COR-L47 (cell line): ENCODE data around the gene SPEG.

Experiments used
- DNase-seq: peaks from one replicate; lab custom pipeline; 2025; lab: John Stamatoyannopoulos, UW

SPEG gene

DNA sequence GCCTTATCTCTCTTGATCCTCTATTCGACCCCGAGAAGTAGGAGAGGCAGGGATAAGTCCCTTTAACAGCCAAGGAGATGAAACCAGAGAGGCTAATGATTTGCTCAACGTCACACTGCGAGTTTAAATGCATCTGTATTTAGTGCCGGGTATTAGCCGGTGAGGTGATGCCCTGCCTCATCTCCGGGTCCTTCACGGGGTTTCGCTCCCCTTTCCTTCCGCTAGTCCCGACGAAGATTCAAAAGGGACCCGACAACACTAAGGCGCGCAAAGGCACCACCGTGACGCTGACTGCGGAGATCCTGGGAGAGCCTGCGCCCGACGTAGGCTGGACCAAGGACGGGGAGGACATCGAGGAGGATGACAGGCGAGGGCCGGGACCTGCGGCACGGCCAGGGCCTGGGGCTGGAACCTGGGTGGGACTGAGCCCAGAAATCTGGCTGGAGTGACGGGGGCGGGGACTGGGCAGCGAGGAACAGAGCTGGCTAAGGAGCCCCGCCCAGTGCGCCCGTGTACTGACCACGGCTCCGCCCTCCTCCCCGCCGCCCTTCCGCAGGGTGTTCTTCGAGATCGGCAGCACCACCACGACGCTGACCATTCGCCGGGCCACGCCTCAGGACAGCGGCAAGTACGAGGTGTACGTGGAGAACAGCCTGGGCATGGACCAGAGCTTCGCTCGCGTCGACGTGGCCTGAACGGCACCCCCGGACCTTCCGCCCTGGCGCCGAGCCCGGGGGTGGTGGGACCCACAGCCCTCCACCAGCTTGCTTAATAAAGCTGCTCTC, 63.0 kb downstream of the SPEG start:
- DNase-seq: peak; percentile 50

DNA sequence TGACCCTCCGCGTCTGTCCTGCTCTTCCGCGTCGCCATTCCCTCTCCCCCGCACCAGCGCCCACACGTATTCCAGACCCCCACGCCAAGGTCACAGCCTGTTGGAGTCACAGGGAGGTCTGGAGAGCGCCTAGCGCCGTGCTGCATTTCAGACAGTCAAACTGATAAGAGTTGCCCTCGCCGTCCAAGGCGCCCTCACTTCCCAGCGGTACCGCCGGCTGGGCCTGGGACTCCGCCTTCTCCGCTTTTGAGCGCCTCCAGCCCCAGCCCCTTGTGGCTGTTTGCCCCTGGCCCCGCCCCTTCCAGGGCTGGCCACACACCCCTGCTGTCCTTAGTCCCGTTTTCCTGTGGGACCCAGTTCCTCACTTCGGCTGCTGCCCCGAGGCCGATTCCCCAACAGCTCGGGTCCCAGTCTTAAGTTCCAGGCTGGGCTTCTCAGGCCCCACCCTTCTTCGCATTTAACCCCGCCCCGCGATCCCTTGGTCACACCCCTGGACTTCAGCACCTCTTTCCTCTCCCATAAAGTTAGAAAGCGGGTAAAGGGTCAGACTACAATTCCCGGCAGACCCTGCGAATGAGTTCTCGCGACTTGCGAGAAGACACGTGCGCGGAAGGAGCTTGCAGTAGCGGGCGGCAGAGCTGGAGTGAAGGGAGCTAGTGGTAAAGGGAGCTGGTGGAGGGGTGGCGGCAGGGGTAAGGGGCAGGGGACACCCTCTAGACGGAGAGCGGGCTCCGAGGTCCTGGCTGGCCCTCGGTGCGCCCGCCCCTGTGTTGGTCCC, 63.8 kb downstream of the SPEG start, which contains the start of gene GMPPA:
Gene GMPPA (plus strand): TSS at position 612 of the 778 bp plus-strand sequence. CDS start 1,085 bp downstream, outside the sequence.
- peak; percentile 94 for DNase-seq

DNA sequence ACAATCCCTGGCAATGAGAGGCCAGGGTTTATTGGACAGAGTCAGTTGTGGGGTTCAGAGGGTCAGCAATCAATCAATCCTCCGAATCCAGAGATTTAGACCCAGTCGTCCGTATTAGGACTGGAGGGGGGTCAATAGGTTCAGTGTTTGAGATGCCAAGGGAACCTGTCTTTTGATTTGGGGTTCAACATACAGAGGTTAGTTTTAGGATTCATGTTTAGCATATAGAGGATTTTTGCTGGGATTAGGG, 64.3 kb downstream of the SPEG start:
- no peak for DNase-seq

DNA sequence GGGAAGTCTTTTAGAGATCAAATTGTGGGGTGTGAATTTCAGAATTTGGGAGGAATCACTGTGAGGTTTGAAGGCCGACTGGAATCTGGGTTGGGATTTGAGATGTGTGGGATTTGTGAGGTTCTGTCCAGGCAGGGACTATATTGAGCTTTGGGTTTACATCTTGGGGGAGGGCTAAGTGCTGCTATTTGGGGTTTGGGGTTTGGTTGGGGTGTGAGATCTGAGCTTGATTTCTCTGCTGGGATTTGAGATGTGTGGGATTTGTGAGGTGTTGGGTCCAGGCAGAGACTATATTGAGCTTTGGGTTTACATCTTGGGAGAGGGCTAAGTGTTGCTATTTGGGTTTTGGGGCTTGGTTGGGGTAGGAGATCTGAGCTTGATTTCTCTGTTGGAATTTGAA, 64.9 kb downstream of the SPEG start:
- DNase-seq: no peak

DNA sequence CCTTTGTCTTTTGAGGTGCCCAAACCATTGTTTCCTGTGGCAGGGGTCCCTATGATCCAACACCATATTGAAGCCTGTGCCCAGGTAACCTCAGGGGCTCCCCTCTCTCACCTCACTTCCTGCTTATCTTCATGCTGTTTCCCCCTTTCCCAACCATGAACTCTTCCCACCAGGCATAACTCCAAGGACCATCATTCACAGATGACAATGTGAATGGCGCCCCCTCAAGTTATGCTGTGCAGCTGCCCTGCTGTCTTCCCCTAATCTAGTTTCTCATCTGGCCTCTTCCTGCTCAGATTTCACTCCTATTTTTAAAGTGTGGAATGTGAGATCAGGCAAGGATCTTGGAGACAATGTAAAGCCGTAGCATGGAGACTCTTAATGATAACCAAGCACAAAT, 65.5 kb downstream of the SPEG start:
- DNase-seq: no peak

DNA sequence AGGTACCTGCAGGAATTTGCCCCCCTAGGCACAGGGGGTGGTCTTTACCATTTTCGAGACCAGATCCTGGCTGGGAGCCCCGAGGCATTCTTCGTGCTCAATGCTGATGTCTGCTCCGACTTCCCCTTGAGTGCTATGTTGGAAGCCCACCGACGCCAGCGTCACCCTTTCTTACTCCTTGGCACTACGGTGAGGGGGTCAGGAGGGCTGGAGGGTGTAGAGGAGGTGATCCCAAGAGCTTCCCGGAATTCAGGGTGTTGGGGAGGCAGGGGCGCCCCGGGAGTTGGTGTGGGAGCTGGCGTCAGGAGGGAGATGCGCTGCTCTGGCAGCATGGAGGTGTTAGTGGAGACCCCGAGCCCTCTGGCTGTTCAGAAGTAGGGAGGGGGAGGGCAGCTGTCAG, 67.2 kb downstream of the SPEG start:
- DNase-seq: no peak

DNA sequence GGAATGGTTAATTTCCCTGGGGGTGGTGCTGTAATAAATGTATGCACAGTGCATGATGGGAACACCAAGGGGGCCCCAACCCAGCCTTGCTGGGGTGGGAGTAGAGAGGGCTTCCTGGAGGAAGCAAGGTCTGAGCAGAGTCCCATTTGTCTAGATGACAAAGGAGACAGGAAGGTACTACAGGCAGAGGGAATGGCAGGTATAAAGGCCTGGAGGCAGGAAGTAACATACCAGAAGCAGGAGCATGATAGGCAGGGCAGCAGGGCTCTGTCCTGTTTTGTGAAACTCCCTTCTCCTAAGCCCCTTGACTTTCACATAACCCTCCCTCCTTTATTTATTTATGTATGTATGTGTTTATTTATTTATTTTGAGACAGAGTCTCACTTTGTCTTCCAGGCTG, 68.0 kb downstream of the SPEG start:
- no peak for DNase-seq

DNA sequence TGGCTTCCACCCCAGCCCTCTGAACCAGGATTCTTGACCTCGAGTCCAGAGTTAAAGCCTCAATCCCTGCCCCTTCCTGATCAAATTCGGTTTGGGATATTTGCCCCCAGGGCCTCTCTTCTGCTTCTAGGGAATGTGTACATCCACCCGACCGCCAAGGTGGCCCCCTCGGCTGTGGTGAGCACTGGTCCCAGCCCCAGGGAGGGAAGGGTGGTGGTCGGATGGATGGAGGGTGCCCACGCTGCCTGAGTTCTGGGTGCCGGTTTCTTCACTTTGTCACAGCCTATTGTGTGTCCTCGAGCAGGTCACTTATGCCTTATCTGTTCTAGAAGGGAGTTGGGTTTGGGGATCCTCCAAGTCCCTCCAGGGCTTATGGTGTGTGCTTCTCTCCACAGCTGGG, 70.9 kb downstream of the SPEG start:
- DNase-seq: no peak

DNA sequence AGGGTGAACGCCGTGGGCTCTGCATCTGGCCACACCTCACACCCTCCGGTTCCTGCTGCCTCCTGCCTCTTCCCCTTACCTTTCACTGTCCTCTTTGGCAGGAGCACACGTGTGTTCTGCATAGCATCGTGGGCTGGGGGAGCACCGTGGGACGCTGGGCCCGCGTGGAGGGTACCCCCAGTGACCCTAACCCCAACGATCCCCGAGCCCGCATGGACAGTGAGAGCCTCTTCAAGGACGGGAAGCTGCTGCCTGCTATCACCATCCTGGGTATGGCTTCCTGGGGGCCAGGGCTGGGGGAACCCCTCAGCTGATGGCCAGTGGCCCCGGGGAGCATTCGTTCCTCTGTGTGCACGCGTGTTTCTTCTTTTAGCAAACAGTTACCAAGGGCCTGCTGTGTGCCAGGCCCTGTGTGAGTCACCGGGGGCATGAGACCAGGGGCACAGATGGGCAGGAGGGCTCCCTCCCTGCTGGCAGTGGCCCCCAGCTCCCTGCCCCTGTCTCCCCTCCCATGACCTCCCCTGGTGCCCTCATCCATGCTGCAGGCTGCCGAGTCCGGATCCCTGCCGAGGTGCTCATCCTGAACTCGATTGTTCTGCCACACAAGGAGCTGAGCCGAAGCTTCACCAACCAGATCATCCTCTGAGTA, 71.6 kb downstream of the SPEG start:
- no peak for DNase-seq

DNA sequence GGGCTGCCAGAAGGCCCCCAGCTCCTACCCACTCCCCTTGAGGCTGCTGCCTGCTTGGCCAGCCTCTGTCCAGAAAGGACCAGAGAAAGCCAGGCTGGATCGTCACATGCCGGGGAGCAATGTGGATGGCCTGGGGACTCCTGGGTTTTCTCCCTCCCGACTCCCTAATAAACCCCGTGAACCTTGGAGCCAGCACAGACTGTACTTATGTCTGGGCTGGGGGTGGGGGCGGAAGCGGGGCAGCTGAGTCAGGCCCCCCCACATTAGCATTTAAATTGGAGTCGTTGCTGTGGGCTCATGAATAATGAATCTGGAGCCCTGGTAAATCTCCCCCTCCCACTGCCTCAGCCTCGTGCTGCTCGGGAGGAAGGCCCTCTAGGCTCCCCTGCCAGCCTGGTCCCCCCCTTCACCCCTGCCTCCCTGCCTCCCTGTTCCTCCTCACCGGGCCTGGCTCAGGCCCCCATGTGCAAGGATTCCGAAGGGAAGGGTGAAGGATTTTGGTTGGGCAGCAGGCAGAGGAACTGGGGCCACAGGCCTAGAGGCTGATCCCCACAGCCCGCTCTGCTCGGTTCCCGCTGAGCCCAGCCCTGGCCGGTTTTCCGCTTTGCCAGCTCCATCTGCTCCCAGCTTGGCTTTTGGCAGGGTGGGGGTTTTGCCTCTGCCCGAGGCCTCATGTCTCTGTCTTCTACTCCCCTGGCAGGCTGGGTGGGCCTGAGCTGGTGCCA, 72.3 kb downstream of the SPEG start:
- DNase-seq: no peak

DNA sequence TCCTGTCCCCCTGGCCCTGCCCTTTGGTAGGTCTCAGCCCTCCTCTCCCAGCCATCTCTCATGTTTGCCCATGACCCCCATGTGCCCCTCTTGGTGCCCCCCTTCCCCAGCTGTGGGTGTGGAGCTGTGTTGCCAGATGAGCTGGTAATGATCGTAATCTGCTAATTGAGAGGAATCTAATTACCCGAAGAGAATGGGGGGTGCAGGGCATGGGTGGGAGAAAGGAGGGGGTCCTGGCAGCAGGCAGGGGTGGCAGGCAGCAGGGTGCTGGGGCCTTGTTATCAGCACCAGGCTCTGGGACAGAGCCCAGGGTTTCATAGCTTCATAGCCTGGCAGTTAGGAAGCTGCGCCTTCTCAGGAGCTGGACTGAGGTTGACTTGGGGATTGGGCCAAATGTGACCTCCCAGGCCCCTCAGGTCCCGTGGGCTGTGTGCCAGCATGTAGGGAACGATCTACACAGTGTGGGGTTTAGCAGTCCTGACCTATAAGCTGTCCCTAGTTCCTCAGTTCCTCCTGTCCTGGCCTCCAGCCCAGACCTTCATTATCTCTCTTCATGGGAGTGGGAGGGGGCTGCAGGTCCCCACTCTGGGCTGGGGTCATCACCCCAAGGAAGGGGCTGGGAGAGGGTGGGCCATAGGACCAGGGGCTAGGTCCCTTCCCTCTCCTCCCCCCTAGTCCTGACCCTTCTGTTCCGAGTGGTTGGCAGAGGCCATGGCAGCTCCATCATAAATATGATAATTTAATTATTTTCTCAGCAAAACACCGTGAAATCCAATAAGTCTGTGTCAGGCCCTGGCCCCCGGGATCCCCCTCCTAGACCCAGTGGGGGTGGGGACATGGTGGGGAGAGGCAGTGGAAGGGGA, 73.2 kb downstream of the SPEG start:
- no peak for DNase-seq

DNA sequence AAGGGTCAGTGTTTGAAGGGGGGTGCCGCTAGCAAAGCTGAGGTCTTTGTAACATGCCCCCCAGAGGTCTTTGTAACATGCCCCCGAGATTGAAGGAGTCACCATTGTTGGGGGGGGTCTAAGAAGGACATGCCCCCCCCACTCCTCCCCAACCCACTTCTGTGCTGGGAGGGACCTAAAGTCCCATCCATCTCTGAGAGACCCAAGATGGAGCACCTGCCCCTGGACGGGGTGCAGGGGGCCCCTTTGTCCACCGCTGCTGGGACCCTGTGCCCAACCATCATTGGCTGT, 73.7 kb downstream of the SPEG start:
- DNase-seq: no peak

DNA sequence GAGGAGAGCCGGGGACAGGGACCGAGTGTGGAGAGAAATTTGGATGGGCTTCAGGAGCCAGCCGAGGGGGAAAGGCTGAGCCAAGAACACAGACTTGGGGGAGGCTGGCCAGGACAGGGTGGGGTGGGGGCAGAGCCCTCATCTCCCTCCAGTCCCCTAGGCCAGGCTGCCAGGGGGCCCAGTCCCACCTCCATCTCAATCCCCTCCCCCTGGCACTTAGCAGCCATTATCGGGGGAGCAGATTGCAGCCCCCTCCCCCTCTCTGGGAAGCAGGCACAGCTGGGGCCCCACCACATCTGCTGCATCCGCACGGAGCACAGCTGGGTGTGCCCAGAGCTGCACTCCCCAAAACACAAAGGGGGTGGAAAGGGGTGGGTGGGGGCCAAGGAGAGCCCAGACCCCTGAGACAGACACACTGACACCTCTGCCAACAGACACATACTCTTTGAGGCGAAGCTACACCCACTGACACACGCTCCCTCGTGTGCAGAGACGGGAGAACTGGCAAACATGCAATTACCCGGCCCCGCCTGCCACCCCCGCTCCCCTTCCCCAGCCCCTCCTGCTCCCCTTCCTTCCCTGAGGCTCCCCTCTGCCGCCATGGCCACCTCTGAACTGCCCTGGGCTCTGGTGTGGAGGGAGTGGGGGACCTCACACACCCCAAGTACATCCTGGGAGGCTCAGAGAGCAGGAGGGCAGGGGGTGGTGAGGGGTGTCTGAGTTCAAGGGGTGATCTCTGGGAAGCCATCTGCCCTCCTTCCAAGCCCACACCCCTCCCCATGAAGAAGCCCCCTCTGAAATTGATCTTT, 74.5 kb downstream of the SPEG start:
- peak; percentile 19 for DNase-seq

DNA sequence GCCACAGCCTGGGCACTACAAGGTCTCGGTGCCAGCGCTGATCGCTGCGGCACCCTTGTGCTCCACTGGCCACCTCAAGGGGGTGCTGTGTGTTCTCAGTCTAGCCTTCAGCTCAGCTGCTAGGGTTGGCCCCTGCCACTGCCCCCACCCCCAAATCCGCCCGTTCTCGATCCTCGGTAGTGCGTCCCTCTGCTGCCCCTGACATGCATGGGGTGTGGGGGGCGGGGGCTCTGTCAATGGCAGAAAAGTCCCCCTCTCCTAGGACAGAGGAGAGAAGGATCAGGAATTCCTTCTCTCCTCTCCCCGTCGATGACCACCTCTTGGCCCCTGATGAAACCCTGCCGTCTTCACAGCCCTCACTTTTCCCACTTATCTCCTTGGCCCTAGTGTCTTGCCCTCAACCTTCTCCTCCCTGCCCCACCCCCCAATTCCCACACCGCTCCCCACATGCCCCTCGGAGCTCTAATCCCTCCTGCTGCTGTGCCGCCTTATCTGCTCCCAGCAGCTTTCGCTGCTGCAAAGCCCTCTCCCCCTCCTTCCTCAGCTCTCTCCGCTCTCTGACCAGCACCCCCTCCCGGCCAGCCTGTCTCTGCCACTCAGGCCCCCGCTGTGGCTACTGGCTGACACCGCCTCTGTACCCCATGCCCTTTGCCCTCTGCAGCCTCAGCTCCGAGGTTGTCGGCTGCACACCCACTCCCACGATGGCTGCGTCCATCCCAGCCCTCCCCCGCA, 75.3 kb downstream of the SPEG start:
- DNase-seq: peak; percentile 47

DNA sequence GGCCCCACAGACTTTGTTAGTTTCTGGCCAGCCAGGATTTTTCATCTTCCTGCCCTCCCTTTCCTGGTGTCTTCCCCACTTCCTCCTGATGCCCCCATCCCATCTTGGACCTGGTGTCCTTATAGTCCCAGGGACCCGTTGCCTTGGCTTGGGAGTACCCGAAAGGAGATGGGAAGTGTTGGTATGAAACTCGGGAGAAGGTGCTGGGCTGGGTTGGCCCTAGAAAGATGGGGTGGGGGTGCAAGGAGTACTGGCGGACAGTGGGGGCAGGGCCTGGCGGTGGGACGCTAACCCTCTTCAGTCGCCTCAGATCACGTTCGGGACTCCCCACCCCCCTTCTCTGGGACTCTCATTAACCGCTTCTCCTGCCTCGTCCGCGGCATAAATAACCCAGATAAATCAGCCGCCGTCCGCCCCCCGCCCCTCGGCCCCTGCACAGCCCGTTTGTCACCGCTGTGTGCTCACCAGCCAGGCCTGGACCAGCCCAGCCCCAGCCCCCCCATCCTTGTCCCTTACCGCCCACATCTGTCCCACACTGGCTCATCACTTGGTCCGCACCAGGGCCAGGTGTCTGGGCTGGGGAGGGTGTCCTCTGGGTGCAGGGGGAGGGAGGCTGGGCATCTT, 76.0 kb downstream of the SPEG start:
- DNase-seq: no peak

DNA sequence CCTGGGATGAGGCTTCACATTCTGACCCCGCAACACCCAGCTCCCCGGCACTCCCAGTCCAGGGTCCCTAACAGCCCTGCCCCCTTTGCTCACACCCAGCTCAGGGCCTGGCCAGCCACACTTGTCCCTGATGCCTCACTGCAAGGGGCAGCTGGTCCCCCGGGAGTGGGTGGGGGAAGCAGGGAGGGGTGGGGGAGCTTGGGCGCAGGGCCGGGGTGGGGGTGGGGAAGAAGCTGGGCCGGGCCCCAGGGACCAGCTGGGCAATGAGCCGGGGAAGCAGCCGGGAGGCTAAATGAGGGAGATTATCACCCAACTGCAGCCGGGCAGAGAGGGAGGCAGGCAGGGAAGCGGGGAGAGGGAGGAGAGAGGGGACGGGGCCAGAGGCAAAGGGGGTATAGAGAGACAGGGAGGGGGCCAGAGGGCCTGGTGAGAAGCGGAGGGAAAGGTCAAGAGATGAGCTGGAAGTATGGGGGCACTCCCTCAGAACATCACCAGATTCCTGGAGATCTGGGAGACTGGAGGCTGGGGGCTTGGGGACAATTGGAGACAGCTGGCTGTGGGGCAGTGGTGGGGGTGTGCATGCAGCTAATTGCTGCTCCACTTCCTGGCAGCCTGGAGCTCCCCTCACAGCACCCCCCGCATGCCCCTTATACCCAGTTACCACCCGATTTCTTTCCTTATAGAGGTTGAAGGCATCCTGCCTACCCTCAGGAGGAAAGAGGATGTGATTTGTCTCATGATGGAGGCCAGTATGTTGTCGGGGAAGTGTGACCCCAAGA, 77.1 kb downstream of the SPEG start:
- no peak for DNase-seq

DNA sequence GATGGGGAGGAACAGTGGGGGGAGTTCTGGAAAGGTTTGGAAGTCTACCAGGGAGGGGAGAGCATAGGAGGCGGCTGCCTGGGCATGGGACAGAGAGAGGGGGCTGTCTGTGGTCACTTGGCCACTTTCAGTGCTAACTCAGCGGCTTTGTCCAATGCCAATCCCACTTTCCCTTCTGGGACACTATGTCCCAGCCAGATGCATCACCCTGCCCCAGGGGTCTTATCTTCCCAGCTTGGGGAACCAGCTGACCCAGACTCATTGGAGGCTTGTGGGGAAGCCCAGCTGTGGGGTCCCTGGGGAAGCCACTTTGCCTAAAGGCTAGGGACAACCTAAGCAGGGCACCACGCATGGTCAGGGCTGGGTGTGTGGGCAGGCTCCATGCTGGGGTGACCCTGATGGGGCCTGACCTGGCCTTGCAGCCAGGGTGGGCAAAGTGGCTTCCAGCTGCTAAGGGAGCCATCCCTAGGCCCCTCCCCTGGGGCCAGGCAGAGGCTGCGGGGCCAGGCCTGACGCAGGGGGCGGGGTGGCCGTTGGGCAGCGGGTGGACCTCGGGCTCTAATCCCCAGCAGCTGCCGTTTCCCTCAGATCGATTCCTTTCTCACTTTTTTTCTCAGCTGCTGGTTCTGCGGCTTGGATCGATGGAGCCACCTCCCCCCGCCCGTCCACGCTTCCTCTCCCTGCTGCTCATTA, 78.0 kb downstream of the SPEG start:
- DNase-seq: no peak

DNA sequence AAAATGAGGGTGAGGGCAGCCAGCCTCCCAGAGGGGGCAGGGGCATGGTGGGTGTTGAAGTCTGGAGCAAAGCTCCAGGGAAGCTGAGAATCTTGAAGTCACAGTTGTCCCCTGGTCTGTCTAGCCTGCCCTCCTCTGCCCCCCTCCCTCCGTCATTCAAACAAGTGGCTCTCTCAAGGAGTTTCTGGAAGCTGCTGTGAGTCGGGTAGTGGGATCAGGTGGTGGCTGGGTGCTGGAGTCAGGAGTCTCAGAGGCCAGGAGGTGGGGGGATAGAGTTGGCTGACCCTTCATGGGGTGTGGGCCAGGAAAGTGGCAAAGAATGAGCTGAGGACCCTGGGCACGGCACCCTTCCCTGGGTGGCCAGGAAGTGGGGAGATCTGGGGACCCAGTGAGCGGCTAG, 79.1 kb downstream of the SPEG start:
- DNase-seq: no peak
